Measurements from ENCODE around the gene TMBIM1. TPM values are rescaled to one million over a fixed set of nuclear protein-coding genes. Genes with fewer than 3 reads are reported as not detected.

TMBIM1 gene
- polyA plus RNA-seq, 2 donors = 196 to 231 TPM

DNA sequence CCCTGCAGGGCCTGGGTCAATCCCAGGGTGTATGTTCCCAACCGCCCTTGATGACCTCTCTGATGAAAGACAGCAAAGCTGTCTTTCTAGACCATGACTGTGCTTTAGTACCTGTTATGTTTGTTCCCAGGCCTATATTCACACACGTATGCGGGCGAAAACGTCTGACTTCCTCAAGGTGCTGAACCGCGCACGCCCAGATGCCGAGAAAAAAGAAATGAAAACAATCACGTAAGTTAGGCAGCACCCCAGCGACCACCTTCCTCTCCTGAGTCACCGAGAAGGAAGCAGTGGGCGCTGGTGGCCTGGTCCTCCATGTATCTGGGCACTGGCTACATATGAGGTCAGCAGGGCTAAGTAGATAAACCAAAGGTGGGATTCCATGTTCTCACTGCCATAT lies 42.6 kb downstream of the TMBIM1 start:
- peaks cover 0 to 2% of the 10 kb centered on the region in 2 donors for H3K4me1 ChIP-seq (ENCODE audit: control insufficient read depth in 2 of 2, insufficient read depth in 2 of 2, low read length in 1 of 2)
- H3K27me3 ChIP-seq (ENCODE audit: control insufficient read depth in 1 of 2, insufficient read depth in 2 of 2, low read length in 2 of 2) = no peaks in the 10 kb centered on the region
- no peak overlapping the region for H3K27ac ChIP-seq (ENCODE audit: low read depth in 2 of 2, low read length in 1 of 2)
- H3K36me3 ChIP-seq (ENCODE audit: control insufficient read depth in 2 of 2, insufficient read depth in 2 of 2, low read length in 1 of 2) = peaks cover 42 to 69% of the 10 kb centered on the region in 2 donors
- H3K9me3 ChIP-seq (ENCODE audit: control insufficient read depth in 2 of 2, insufficient read depth in 1 of 2, low read depth in 1 of 2, low read length in 1 of 2) = no peaks in the 10 kb centered on the region
- 93 to 95% methylated on average over 13 of the region's 13 CpGs for WGBS, 2 donors
- H3K4me3 ChIP-seq (ENCODE audit: low read depth in 1 of 2, low read length in 2 of 2) = no peak overlapping the region

DNA sequence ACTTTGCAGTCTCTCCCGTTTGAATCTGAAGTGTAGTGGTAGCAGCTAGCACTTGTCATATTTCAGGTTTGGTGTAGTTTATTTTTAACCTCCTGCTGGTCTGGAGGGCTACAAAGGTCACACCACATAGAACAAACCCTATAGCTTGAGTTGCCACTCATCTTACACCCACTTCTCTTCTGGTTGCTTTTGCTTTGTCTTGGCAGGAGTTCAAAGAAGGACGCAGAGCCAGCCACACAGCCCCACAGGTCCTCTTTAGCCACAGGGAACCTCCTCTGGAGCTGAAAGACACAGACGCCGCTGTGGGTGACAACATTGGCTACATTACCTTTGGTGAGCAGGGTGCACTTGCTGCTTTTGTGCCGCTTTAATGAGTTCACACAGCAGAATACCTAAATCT lies 47.1 kb downstream of the TMBIM1 start:
- no peaks in the 10 kb centered on the region for H3K9me3 ChIP-seq (ENCODE audit: control insufficient read depth in 2 of 2, insufficient read depth in 1 of 2, low read depth in 1 of 2, low read length in 1 of 2)
- peaks cover 34 to 50% of the 10 kb centered on the region in 2 donors for H3K36me3 ChIP-seq (ENCODE audit: control insufficient read depth in 2 of 2, insufficient read depth in 2 of 2, low read length in 1 of 2)
- 80 to 82% methylated on average over 5 of the region's 5 CpGs for WGBS, 2 donors
- H3K27me3 ChIP-seq (ENCODE audit: control insufficient read depth in 1 of 2, insufficient read depth in 2 of 2, low read length in 2 of 2) = no peaks in the 10 kb centered on the region
- H3K27ac ChIP-seq (ENCODE audit: low read depth in 2 of 2, low read length in 1 of 2) = no peak overlapping the region
- H3K4me1 ChIP-seq (ENCODE audit: control insufficient read depth in 2 of 2, insufficient read depth in 2 of 2, low read length in 1 of 2) = peaks cover 0 to 2% of the 10 kb centered on the region in 2 donors
- H3K4me3 ChIP-seq (ENCODE audit: low read depth in 1 of 2, low read length in 2 of 2) = no peak overlapping the region

GRCh38 chr2:218244665-218245064 lies 47.6 kb downstream of the TMBIM1 start:
- peaks cover 0 to 2% of the 10 kb centered on the region in 2 donors for H3K4me1 ChIP-seq (ENCODE audit: control insufficient read depth in 2 of 2, insufficient read depth in 2 of 2, low read length in 1 of 2)
- H3K4me3 ChIP-seq (ENCODE audit: low read depth in 1 of 2, low read length in 2 of 2) = no peak overlapping the region
- no peaks in the 10 kb centered on the region for H3K27me3 ChIP-seq (ENCODE audit: control insufficient read depth in 1 of 2, insufficient read depth in 2 of 2, low read length in 2 of 2)
- no peaks in the 10 kb centered on the region for H3K9me3 ChIP-seq (ENCODE audit: control insufficient read depth in 2 of 2, insufficient read depth in 1 of 2, low read depth in 1 of 2, low read length in 1 of 2)
- WGBS, 2 donors = 88 to 93% methylated on average over 2 of the region's 2 CpGs
- no peak overlapping the region for H3K27ac ChIP-seq (ENCODE audit: low read depth in 2 of 2, low read length in 1 of 2)
- peaks cover 32 to 49% of the 10 kb centered on the region in 2 donors for H3K36me3 ChIP-seq (ENCODE audit: control insufficient read depth in 2 of 2, insufficient read depth in 2 of 2, low read length in 1 of 2)

- no peaks in the 10 kb centered on the region for H3K9me3 ChIP-seq (ENCODE audit: control insufficient read depth in 2 of 2, insufficient read depth in 1 of 2, low read depth in 1 of 2, low read length in 1 of 2)
- H3K27ac ChIP-seq (ENCODE audit: low read depth in 2 of 2, low read length in 1 of 2) = no peak overlapping the region
- peaks cover 0 to under 1% of the 10 kb centered on the region in 2 donors for H3K4me1 ChIP-seq (ENCODE audit: control insufficient read depth in 2 of 2, insufficient read depth in 2 of 2, low read length in 1 of 2)
- 54 to 81% methylated on average over 1 of the region's 1 CpG for WGBS, 2 donors
- H3K4me3 ChIP-seq (ENCODE audit: low read depth in 1 of 2, low read length in 2 of 2) = no peak overlapping the region
- H3K36me3 ChIP-seq (ENCODE audit: control insufficient read depth in 2 of 2, insufficient read depth in 2 of 2, low read length in 1 of 2) = peaks cover 29 to 48% of the 10 kb centered on the region in 2 donors
- no peaks in the 10 kb centered on the region for H3K27me3 ChIP-seq (ENCODE audit: control insufficient read depth in 1 of 2, insufficient read depth in 2 of 2, low read length in 2 of 2)
These were observed 48.1 kb downstream of the TMBIM1 start for GRCh38 chr2:218244204-218244603.

DNA sequence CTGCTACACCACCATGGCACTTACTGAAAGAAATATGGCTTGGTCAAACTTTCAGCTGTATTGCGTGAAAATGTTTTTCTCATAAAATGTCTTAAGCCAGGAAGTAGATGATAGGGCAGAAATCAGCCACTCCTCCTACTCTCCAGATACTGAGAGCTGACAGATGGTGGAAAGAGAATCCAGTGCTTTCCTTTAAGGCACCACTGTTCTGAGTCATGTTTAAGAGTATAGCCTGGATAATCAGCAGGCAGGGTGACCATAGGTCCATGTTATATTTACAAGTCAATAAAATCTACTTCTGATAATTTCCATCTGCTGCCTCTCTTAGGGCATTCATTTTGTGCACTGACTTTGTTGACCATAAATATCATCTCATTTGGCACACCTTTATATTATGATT lies 53.4 kb downstream of the TMBIM1 start:
- WGBS, 2 donors = 86 to 96% methylated on average over 1 of the region's 1 CpG
- Histone ChIP-seq H3K4me1 (ENCODE audit: control insufficient read depth in 2 of 2, insufficient read depth in 2 of 2, low read length in 1 of 2) (no peaks in the 10 kb centered on the region), H3K36me3 (ENCODE audit: control insufficient read depth in 2 of 2, insufficient read depth in 2 of 2, low read length in 1 of 2) (peaks cover 10 to 38% of the 10 kb centered on the region in 2 donors), H3K27ac (ENCODE audit: low read depth in 2 of 2, low read length in 1 of 2) (no peak overlapping the region), H3K4me3 (ENCODE audit: low read depth in 1 of 2, low read length in 2 of 2) (no peak overlapping the region), H3K9me3 (ENCODE audit: control insufficient read depth in 2 of 2, insufficient read depth in 1 of 2, low read depth in 1 of 2, low read length in 1 of 2) (no peaks in the 10 kb centered on the region), H3K27me3 (ENCODE audit: control insufficient read depth in 1 of 2, insufficient read depth in 2 of 2, low read length in 2 of 2) (no peaks in the 10 kb centered on the region)

GRCh38 chr2:218236829-218237228 lies 55.5 kb downstream of the TMBIM1 start:
- Histone ChIP-seq H3K9me3 (ENCODE audit: control insufficient read depth in 2 of 2, insufficient read depth in 1 of 2, low read depth in 1 of 2, low read length in 1 of 2) (no peaks in the 10 kb centered on the region), H3K27me3 (ENCODE audit: control insufficient read depth in 1 of 2, insufficient read depth in 2 of 2, low read length in 2 of 2) (no peaks in the 10 kb centered on the region), H3K4me3 (ENCODE audit: low read depth in 1 of 2, low read length in 2 of 2) (no peak overlapping the region), H3K4me1 (ENCODE audit: control insufficient read depth in 2 of 2, insufficient read depth in 2 of 2, low read length in 1 of 2) (no peaks in the 10 kb centered on the region), H3K36me3 (ENCODE audit: control insufficient read depth in 2 of 2, insufficient read depth in 2 of 2, low read length in 1 of 2) (peaks cover 10 to 39% of the 10 kb centered on the region in 2 donors), H3K27ac (ENCODE audit: low read depth in 2 of 2, low read length in 1 of 2) (no peak overlapping the region)
- 88 to 91% methylated on average over 4 of the region's 4 CpGs for WGBS, 2 donors

DNA sequence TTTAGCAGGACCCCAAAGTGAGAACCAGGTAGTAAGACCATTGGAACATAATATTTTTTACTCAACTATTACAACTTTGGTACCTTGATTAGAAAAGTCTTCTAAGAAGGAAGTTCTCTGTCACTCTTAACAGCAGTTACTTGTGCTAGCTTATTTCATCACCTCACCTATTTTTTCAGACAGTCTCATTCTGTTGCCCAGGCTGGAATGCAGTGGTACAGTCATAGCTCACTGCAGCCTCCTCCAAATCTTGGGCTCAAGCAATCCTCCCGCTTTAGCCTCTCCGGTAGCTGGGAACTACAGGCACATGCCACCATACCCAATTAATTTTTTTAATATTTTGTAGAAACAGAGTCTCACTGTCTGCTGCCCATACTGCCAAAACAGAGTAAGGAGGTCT lies 57.3 kb downstream of the TMBIM1 start:
- Histone ChIP-seq H3K4me1 (ENCODE audit: control insufficient read depth in 2 of 2, insufficient read depth in 2 of 2, low read length in 1 of 2) (no peaks in the 10 kb centered on the region), H3K4me3 (ENCODE audit: low read depth in 1 of 2, low read length in 2 of 2) (no peak overlapping the region), H3K9me3 (ENCODE audit: control insufficient read depth in 2 of 2, insufficient read depth in 1 of 2, low read depth in 1 of 2, low read length in 1 of 2) (no peaks in the 10 kb centered on the region), H3K27ac (ENCODE audit: low read depth in 2 of 2, low read length in 1 of 2) (no peak overlapping the region), H3K36me3 (ENCODE audit: control insufficient read depth in 2 of 2, insufficient read depth in 2 of 2, low read length in 1 of 2) (peaks cover 7 to 33% of the 10 kb centered on the region in 2 donors), H3K27me3 (ENCODE audit: control insufficient read depth in 1 of 2, insufficient read depth in 2 of 2, low read length in 2 of 2) (no peaks in the 10 kb centered on the region)
- 98 to 100% methylated on average over 2 of the region's 2 CpGs for WGBS, 2 donors

- Histone ChIP-seq H3K36me3 (ENCODE audit: control insufficient read depth in 2 of 2, insufficient read depth in 2 of 2, low read length in 1 of 2) (peaks cover 3 to 29% of the 10 kb centered on the region in 2 donors), H3K27ac (ENCODE audit: low read depth in 2 of 2, low read length in 1 of 2) (no peak overlapping the region), H3K9me3 (ENCODE audit: control insufficient read depth in 2 of 2, insufficient read depth in 1 of 2, low read depth in 1 of 2, low read length in 1 of 2) (no peaks in the 10 kb centered on the region), H3K4me1 (ENCODE audit: control insufficient read depth in 2 of 2, insufficient read depth in 2 of 2, low read length in 1 of 2) (no peaks in the 10 kb centered on the region), H3K4me3 (ENCODE audit: low read depth in 1 of 2, low read length in 2 of 2) (no peak overlapping the region), H3K27me3 (ENCODE audit: control insufficient read depth in 1 of 2, insufficient read depth in 2 of 2, low read length in 2 of 2) (no peaks in the 10 kb centered on the region)
- WGBS, 2 donors = 44 to 54% methylated on average over 3 of the region's 3 CpGs
These were observed 57.8 kb downstream of the TMBIM1 start for GRCh38 chr2:218234521-218234920.

GRCh38 chr2:218233543-218233942 lies 58.8 kb downstream of the TMBIM1 start:
- peaks cover 3 to 24% of the 10 kb centered on the region in 2 donors for H3K36me3 ChIP-seq (ENCODE audit: control insufficient read depth in 2 of 2, insufficient read depth in 2 of 2, low read length in 1 of 2)
- H3K4me3 ChIP-seq (ENCODE audit: low read depth in 1 of 2, low read length in 2 of 2) = no peak overlapping the region
- H3K27me3 ChIP-seq (ENCODE audit: control insufficient read depth in 1 of 2, insufficient read depth in 2 of 2, low read length in 2 of 2) = no peaks in the 10 kb centered on the region
- H3K9me3 ChIP-seq (ENCODE audit: control insufficient read depth in 2 of 2, insufficient read depth in 1 of 2, low read depth in 1 of 2, low read length in 1 of 2) = no peaks in the 10 kb centered on the region
- 87 to 90% methylated on average over 4 of the region's 4 CpGs for WGBS, 2 donors
- no peak overlapping the region for H3K27ac ChIP-seq (ENCODE audit: low read depth in 2 of 2, low read length in 1 of 2)
- H3K4me1 ChIP-seq (ENCODE audit: control insufficient read depth in 2 of 2, insufficient read depth in 2 of 2, low read length in 1 of 2) = no peaks in the 10 kb centered on the region

GRCh38 chr2:218230882-218231281 lies 61.4 kb downstream of the TMBIM1 start:
- WGBS, 2 donors = 0 to 10% methylated on average over 1 of the region's 1 CpG
- Histone ChIP-seq H3K9me3 (ENCODE audit: control insufficient read depth in 2 of 2, insufficient read depth in 1 of 2, low read depth in 1 of 2, low read length in 1 of 2) (no peaks in the 10 kb centered on the region), H3K27ac (ENCODE audit: low read depth in 2 of 2, low read length in 1 of 2) (no peak overlapping the region), H3K36me3 (ENCODE audit: control insufficient read depth in 2 of 2, insufficient read depth in 2 of 2, low read length in 1 of 2) (peaks cover 0 to 19% of the 10 kb centered on the region in 2 donors), H3K4me3 (ENCODE audit: low read depth in 1 of 2, low read length in 2 of 2) (no peak overlapping the region), H3K27me3 (ENCODE audit: control insufficient read depth in 1 of 2, insufficient read depth in 2 of 2, low read length in 2 of 2) (no peaks in the 10 kb centered on the region), H3K4me1 (ENCODE audit: control insufficient read depth in 2 of 2, insufficient read depth in 2 of 2, low read length in 1 of 2) (no peaks in the 10 kb centered on the region)
